ENCODE results near the gene MRRF. TPM values are rescaled to one million over a fixed set of nuclear protein-coding genes. Genes with fewer than 3 reads are reported as not detected.

MRRF gene
- total RNA-seq, 2 experiments from 2014 or later, result 38.6 to 39.1 TPM

GRCh38 chr9:122338536-122338935 is 73.9 kb downstream of the MRRF start:
- POLR2A ChIA-PET, result no interaction called here
- Mint-ChIP-seq H3K36me3 (ENCODE audit: low read depth) (no peaks in the 10 kb centered on the region), H3K4me1 (ENCODE audit: low read depth) (no peaks in the 10 kb centered on the region), H3K4me3 (no peak overlapping the region), H3K27ac (no peak overlapping the region), H3K27me3 (ENCODE audit: low read depth) (no peaks in the 10 kb centered on the region), H3K9me3 (ENCODE audit: insufficient read depth) (no peaks in the 10 kb centered on the region)
- CTCF ChIA-PET, result interaction anchor here (2.3 kb wide), 1 partner anchor 12 kb away, joined by 15 read pairs; no protein-coding TSS in a partner anchor
- DNase-seq (no peak), ATAC-seq (no peak)

- CTCF ChIA-PET, result interaction anchor here (1.1 to 2.3 kb wide), 2 partner anchors 11 to 214 kb away, joined by 5 to 15 read pairs; no protein-coding TSS in a partner anchor
- Mint-ChIP-seq H3K27ac (no peak overlapping the region), H3K4me3 (no peak overlapping the region), H3K27me3 (ENCODE audit: low read depth) (peaks cover 3% of the 10 kb centered on the region), H3K9me3 (ENCODE audit: insufficient read depth) (no peaks in the 10 kb centered on the region), H3K36me3 (ENCODE audit: low read depth) (no peaks in the 10 kb centered on the region), H3K4me1 (ENCODE audit: low read depth) (no peaks in the 10 kb centered on the region)
- POLR2A ChIA-PET, result no interaction called here
- no peak for DNase-seq
- ATAC-seq, result no peak
Observed at GRCh38 chr9:122338994-122339393, 74.3 kb downstream of the MRRF start.

- Mint-ChIP-seq H3K4me3 (no peak overlapping the region), H3K4me1 (ENCODE audit: low read depth) (no peaks in the 10 kb centered on the region), H3K27me3 (ENCODE audit: low read depth) (peaks cover 3% of the 10 kb centered on the region), H3K36me3 (ENCODE audit: low read depth) (no peaks in the 10 kb centered on the region), H3K27ac (no peak overlapping the region), H3K9me3 (ENCODE audit: insufficient read depth) (no peaks in the 10 kb centered on the region)
- ChIA-PET CTCF (interaction anchor here (1.1 to 2.3 kb wide), 3 partner anchors 11 to 243 kb away, joined by 3 to 15 read pairs (median 5); no protein-coding TSS in a partner anchor), POLR2A (no interaction called here)
- no peak for DNase-seq
- ATAC-seq, result no peak
Observed at GRCh38 chr9:122339579-122339978, 74.9 kb downstream of the MRRF start.

- CTCF ChIA-PET, result interaction anchor here (1.1 to 2.3 kb wide), 3 partner anchors 10 to 244 kb away, joined by 3 to 15 read pairs (median 5); no protein-coding TSS in a partner anchor
- peaks cover 3% of the 10 kb centered on the region for H3K27me3 Mint-ChIP-seq (ENCODE audit: low read depth)
- no peaks in the 10 kb centered on the region for H3K36me3 Mint-ChIP-seq (ENCODE audit: low read depth)
- H3K9me3 Mint-ChIP-seq (ENCODE audit: insufficient read depth), result no peaks in the 10 kb centered on the region
- POLR2A ChIA-PET, result no interaction called here
- H3K4me1 Mint-ChIP-seq (ENCODE audit: low read depth), result no peaks in the 10 kb centered on the region
- ATAC-seq (no peak), DNase-seq (no peak)
- no peak overlapping the region for H3K27ac Mint-ChIP-seq
- no peak overlapping the region for H3K4me3 Mint-ChIP-seq
Observed at GRCh38 chr9:122340161-122340560, 75.5 kb downstream of the MRRF start.

GRCh38 chr9:122342323-122343050 is 77.8 kb downstream of the MRRF start:
- H3K4me3 Mint-ChIP-seq, result no peak overlapping the region
- DNase-seq (no peak), ATAC-seq (no peak)
- no peak overlapping the region for H3K27ac Mint-ChIP-seq
- H3K4me1 Mint-ChIP-seq (ENCODE audit: low read depth), result peaks cover 4% of the 10 kb centered on the region
- H3K36me3 Mint-ChIP-seq (ENCODE audit: low read depth), result no peaks in the 10 kb centered on the region
- CTCF ChIA-PET, result interaction anchor here (1.7 kb wide), 1 partner anchor 243 kb away, joined by 5 read pairs; no protein-coding TSS in a partner anchor
- no peaks in the 10 kb centered on the region for H3K9me3 Mint-ChIP-seq (ENCODE audit: insufficient read depth)
- POLR2A ChIA-PET, result no interaction called here
- peaks cover 9% of the 10 kb centered on the region for H3K27me3 Mint-ChIP-seq (ENCODE audit: low read depth)

- POLR2A ChIA-PET, result interaction anchor here (0.7 kb wide), 1 partner anchor 215 kb away, joined by 3 read pairs; no protein-coding TSS in a partner anchor
Observed at GRCh38 chr9:122346478-122347347, 82.0 kb downstream of the MRRF start.

GRCh38 chr9:122347348-122348287 is 82.9 kb downstream of the MRRF start:
- ChIA-PET CTCF (interaction anchor here (0.7 to 6.9 kb wide), 6 partner anchors 20 to 250 kb away, joined by 3 to 241 read pairs (median 14); partner anchors contain the start of genes MRRF and RBM18), POLR2A (no interaction called here)
- Mint-ChIP-seq H3K4me3 (peak overlapping the region; percentile 69), H3K27me3 (ENCODE audit: low read depth) (peaks cover 13% of the 10 kb centered on the region), H3K36me3 (ENCODE audit: low read depth) (no peaks in the 10 kb centered on the region), H3K27ac (peak overlapping the region; percentile 72), H3K4me1 (ENCODE audit: low read depth) (peaks cover 28% of the 10 kb centered on the region), H3K9me3 (ENCODE audit: insufficient read depth) (no peaks in the 10 kb centered on the region)
- no peak for ATAC-seq
- peak; percentile 30 for DNase-seq

More at GRCh38 chr9:122346478-122347347, 82.0 kb downstream of the MRRF start:
- Mint-ChIP-seq H3K27ac (peak overlapping the region; percentile 72), H3K9me3 (ENCODE audit: insufficient read depth) (no peaks in the 10 kb centered on the region), H3K36me3 (ENCODE audit: low read depth) (no peaks in the 10 kb centered on the region), H3K27me3 (ENCODE audit: low read depth) (peaks cover 13% of the 10 kb centered on the region), H3K4me3 (peak overlapping the region; percentile 69), H3K4me1 (ENCODE audit: low read depth) (peaks cover 28% of the 10 kb centered on the region)
- CTCF ChIA-PET, result interaction anchor here (0.8 to 6.9 kb wide), 5 partner anchors 10 to 249 kb away, joined by 3 to 241 read pairs (median 4); no protein-coding TSS in a partner anchor
- ATAC-seq (peak; percentile 54), DNase-seq (peak; percentile 25)

GRCh38 chr9:122348288-122348777 is 83.7 kb downstream of the MRRF start:
- Mint-ChIP-seq H3K27ac (peak overlapping the region; percentile 43), H3K36me3 (ENCODE audit: low read depth) (no peaks in the 10 kb centered on the region), H3K4me3 (no peak overlapping the region), H3K27me3 (ENCODE audit: low read depth) (peaks cover 13% of the 10 kb centered on the region), H3K4me1 (ENCODE audit: low read depth) (peaks cover 28% of the 10 kb centered on the region), H3K9me3 (ENCODE audit: insufficient read depth) (no peaks in the 10 kb centered on the region)
- DNase-seq, result no peak
- ChIA-PET POLR2A (interaction anchor here (0.6 kb wide), 1 partner anchor 250 kb away, joined by 3 read pairs; no protein-coding TSS in a partner anchor), CTCF (interaction anchor here (0.7 to 6.9 kb wide), 4 partner anchors 21 to 251 kb away, joined by 3 to 241 read pairs (median 81); partner anchors contain the start of genes MRRF and RBM18)
- ATAC-seq, result no peak

GRCh38 chr9:122348791-122349190 is 84.1 kb downstream of the MRRF start:
- POLR2A ChIA-PET, result interaction anchor here (0.6 kb wide), 1 partner anchor 251 kb away, joined by 3 read pairs; no protein-coding TSS in a partner anchor
- peak overlapping the region; percentile 43 for H3K27ac Mint-ChIP-seq
- H3K36me3 Mint-ChIP-seq (ENCODE audit: low read depth), result no peaks in the 10 kb centered on the region

GRCh38 chr9:122349201-122349600 is 84.5 kb downstream of the MRRF start:
- H3K36me3 Mint-ChIP-seq (ENCODE audit: low read depth), result no peaks in the 10 kb centered on the region
- peaks cover 10% of the 10 kb centered on the region for H3K27me3 Mint-ChIP-seq (ENCODE audit: low read depth)
- ChIA-PET CTCF (interaction anchor here (1.7 to 6.9 kb wide), 7 partner anchors 9 to 252 kb away, joined by 5 to 241 read pairs (median 15); partner anchors contain the start of genes MRRF and RBM18), POLR2A (no interaction called here)
- ATAC-seq (no peak), DNase-seq (no peak)
- no peak overlapping the region for H3K4me3 Mint-ChIP-seq
- H3K9me3 Mint-ChIP-seq (ENCODE audit: insufficient read depth), result no peaks in the 10 kb centered on the region
- H3K27ac Mint-ChIP-seq, result peak overlapping the region; percentile 43
- H3K4me1 Mint-ChIP-seq (ENCODE audit: low read depth), result peaks cover 28% of the 10 kb centered on the region

More at GRCh38 chr9:122348791-122349190, 84.1 kb downstream of the MRRF start:
- DNase-seq (no peak), ATAC-seq (no peak)
- CTCF ChIA-PET, result interaction anchor here (0.7 to 6.9 kb wide), 4 partner anchors 21 to 251 kb away, joined by 3 to 241 read pairs (median 81); partner anchors contain the start of genes MRRF and RBM18
- H3K9me3 Mint-ChIP-seq (ENCODE audit: insufficient read depth), result no peaks in the 10 kb centered on the region
- H3K4me3 Mint-ChIP-seq, result no peak overlapping the region
- H3K27me3 Mint-ChIP-seq (ENCODE audit: low read depth), result peaks cover 12% of the 10 kb centered on the region
- peaks cover 28% of the 10 kb centered on the region for H3K4me1 Mint-ChIP-seq (ENCODE audit: low read depth)
